ENCODE results near the gene TCAP. TPM values are rescaled to one million over a fixed set of nuclear protein-coding genes. Genes with fewer than 3 reads are reported as not detected.
A peak's percentile ranks its signal among the peaks of the same experiment; 100 is the strongest.

The TCAP gene
- total and polyA plus RNA-seq, 12 donors, result 2,452 to 6,290 (median 4,242) TPM

GRCh38 chr17:39705786-39706348 is 40.7 kb downstream of the TCAP start:
- 51 to 68% methylated on average over 12 of the region's 12 CpGs for WGBS, 2 donors
- Histone ChIP-seq H3K27ac (peak overlapping the region in 9 of 10 donors; percentile 56 to 82 (median 70)), H3K36me3 (peaks cover 0 to 42% (median 18%) of the 10 kb centered on the region in 9 donors), H3K9me3 (no peaks in the 10 kb centered on the region), H3K27me3 (peaks cover 0 to 11% (median 0%) of the 10 kb centered on the region in 7 donors), H3K4me1 (peaks cover 10 to 56% (median 40%) of the 10 kb centered on the region in 9 donors), H3K4me3 (no peak overlapping the region)
- TF ChIP-seq CTCF (IDR thresholded peaks at IDR 0.05), result no peak
- peak; percentile 30 to 83 (median 67) for ATAC-seq
- peak; percentile 37 to 56 for DNase-seq
- intact Hi-C loops (cut with DNase I), result no loop called here

GRCh38 chr17:39706383-39706782 is 41.2 kb downstream of the TCAP start:
- Histone ChIP-seq H3K9me3 (no peaks in the 10 kb centered on the region), H3K27me3 (peaks cover 0 to 6% (median 0%) of the 10 kb centered on the region in 7 donors), H3K4me1 (peaks cover 7 to 51% (median 35%) of the 10 kb centered on the region in 9 donors), H3K27ac (peak overlapping the region in 7 of 10 donors; percentile 59 to 82 (median 74)), H3K36me3 (peaks cover 0 to 48% (median 18%) of the 10 kb centered on the region in 9 donors), H3K4me3 (no peak overlapping the region)
- DNase-seq (no peak), ATAC-seq (peak in 3 of 8 donors; percentile 4 to 6 (median 5))
- WGBS, 2 donors, result 71 to 75% methylated on average over 8 of the region's 8 CpGs
- intact Hi-C loops (cut with DNase I), result no loop called here
- TF ChIP-seq CTCF (IDR thresholded peaks at IDR 0.05), result no peak

- ATAC-seq (no peak), DNase-seq (no peak)
- WGBS, 2 donors, result 76 to 83% methylated on average over 7 of the region's 7 CpGs
- H3K27me3 ChIP-seq, result peaks cover 0 to under 1% (median 0%) of the 10 kb centered on the region in 7 donors
- H3K27ac ChIP-seq, result peak overlapping the region in 1 of 10 donors; percentile 81
- TF ChIP-seq CTCF (IDR thresholded peaks at IDR 0.05), result no peak
- H3K9me3 ChIP-seq, result no peaks in the 10 kb centered on the region
- intact Hi-C loops (cut with DNase I), result no loop called here
- no peak overlapping the region for H3K4me3 ChIP-seq
- H3K4me1 ChIP-seq, result peaks cover 7 to 45% (median 30%) of the 10 kb centered on the region in 9 donors
- peaks cover 0 to 53% (median 18%) of the 10 kb centered on the region in 9 donors for H3K36me3 ChIP-seq
Measured at GRCh38 chr17:39706921-39707337, 41.8 kb downstream of the TCAP start.

- WGBS, 2 donors, result 85 to 86% methylated on average over 14 of the region's 14 CpGs
- intact Hi-C loops (cut with DNase I), result no loop called here
- no peak for ATAC-seq
- Histone ChIP-seq H3K4me3 (no peak overlapping the region), H3K4me1 (peaks cover 3 to 26% (median 14%) of the 10 kb centered on the region in 9 donors), H3K36me3 (peaks cover 0 to 77% (median 33%) of the 10 kb centered on the region in 9 donors), H3K27ac (no peak overlapping the region), H3K27me3 (no peaks in the 10 kb centered on the region), H3K9me3 (no peaks in the 10 kb centered on the region)
- DNase-seq, result no peak
- no peak for TF ChIP-seq CTCF (IDR thresholded peaks at IDR 0.05)
Measured at GRCh38 chr17:39709319-39709997, 44.3 kb downstream of the TCAP start.
